GM19238 (cell line): ENCODE results near the gene NUP210.
"Not testable (repeated sequence)": the region's sequence is repeated elsewhere in the genome, so short reads cannot be mapped to it uniquely, and the experiment has no call there.

Source experiments
- DNase-seq: peaks from one replicate; pipeline ENCODE4 v3.0.0; 2011; ENCODE audit warnings: low spot score; ENCODE audit not compliant: insufficient read length

Gene NUP210

DNA sequence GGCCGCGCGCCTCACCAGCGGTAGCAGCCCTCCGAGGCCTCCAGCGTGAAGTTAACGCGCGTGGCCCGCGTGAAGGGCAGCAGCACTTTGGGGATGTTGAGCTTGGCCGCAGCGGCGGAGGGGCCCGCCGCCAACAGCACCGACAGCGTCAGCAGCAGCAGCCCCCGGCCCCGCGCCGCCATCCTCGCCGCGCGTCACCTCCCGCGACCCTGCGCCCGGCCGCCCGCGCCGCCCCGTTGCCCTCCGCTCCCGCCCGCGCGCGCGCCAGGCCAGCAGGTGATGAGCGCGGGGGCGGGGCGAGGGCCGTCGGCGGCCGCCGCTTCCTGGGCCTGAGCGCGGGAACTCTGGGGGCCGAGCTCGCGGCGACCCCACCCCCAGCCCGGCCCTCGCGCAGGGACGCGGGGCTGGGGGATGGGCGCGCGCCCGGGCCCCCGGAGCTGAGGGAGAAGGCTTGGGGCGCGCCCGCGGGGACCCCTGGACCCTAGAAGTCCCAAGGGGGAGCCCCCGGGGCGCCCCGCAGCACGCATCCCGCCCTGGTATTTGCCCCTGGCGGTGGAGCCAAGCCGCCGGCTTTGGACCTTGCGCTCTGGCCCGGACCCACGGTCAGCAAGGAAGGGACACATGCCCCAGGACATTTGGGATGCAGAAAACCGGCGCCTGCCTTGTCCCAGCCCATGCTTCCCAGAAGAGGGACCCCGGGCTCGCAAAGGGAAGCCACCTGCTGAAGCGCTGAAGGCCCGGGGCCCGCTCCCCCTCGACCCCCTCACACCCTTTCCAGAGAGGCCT, at the start of gene NUP210:
Gene NUP210, minus strand, starts transcription at position 278 of the 786 bp plus-strand sequence. Its CDS starts 96 bp downstream, at position 182.
- peak; percentile 83 for DNase-seq

DNA sequence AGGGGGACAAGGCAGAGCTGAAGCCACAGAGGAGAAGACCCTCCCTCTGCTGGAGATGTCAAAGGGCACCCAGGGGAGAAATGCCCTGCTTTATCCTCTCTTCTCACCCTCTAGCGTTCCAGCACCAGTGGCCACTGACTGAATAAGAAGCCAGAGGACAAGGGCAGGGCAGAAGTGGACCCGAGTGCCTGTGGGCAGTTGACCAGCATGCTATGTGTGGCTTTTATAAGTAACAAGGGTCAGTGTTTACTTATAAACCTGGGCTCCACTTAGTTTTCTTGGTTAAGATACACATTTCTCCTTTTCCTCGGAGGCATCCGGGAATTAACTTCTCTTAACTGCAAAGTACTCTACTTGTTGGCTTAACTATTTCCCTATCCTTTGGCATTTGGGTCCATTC, 46.7 kb upstream of the NUP210 start:
- no peak for DNase-seq

DNA sequence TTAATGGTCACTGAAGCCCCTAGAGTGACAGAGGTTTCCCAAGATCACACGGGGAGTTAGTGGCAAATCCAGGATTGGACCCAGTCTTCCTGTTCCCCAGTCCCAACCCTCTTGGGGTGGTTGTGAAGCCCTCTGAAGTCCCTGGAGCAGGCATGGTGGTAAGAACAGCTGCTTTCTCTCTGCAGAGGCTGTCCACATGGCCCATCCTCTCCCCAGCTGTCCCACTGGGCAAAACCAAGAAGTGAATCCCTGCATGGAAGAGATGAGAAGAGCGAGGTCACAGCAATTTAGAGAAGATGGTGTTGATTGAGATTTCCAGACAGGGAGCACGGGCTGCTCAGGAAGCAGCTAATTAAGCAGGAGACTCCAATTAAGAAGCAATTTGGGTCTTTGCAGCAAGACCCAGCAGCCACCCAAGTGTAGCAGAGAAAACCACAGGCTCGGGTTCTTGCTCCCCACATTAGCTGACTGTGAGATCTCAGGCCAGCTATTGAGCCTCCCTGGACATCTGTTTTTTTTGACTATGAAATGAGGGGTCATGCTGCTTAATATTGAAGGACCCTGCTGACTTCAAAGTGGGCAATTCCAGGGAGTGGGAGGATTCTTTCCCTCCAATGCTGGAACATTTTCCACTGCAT, 45.2 kb upstream of the NUP210 start:
- no peak for DNase-seq

- DNase-seq = no peak
Measured at GRCh38 chr3:13463618-13464400, 43.7 kb upstream of the NUP210 start.

- no peak for DNase-seq
Measured at GRCh38 chr3:13462822-13463221, 42.7 kb upstream of the NUP210 start.

DNA sequence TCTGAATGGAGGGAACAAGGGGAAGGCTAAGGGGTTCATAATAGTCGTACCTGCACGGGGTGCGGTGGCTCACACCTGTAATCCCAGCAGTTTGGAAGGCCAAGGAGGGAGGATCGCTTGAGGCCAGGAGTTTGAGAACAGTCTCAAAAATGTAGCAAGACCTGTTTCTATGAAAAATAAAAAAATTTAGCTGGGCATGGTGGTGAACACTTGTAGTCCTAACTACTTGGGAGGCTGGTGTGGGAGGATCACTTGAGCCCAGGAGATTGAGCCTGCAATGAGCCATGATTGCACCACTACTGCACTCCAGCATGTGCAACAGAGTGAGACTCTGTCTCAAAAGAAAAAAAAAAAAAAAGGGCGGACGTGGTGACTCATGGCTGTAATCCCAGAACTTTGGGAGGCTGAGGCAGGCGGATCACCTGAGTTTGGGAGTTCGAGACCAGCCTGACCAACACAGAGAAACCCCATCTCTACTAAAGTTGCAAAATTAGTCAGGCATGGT, 42.1 kb upstream of the NUP210 start:
- DNase-seq = no peak

GRCh38 chr3:13461169-13462124, 41.3 kb upstream of the NUP210 start:
- peak; percentile 49 for DNase-seq

- DNase-seq = no peak
Measured at GRCh38 chr3:13460341-13460736, 40.2 kb upstream of the NUP210 start.

- no peak for DNase-seq
Measured at GRCh38 chr3:13459605-13460340, 39.7 kb upstream of the NUP210 start.

DNA sequence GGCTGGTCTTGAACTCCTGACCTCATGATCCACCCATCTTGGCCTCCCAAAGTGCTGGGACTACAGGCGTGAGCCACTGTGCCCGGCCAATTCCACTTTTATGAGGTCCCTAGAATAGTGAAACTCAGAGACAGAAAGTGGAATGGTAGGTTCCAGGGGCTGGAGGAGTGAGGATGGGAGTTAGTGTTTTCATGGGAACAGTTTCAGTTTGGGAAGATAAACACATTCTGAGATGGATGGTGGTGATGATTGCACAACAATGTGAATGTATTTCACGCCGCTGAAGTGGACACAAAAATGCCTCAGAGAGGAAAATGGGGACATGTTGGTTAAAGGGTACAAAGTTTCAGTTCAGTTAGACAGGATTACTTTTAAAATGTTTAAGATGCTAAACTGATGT, 37.5 kb upstream of the NUP210 start:
- no peak for DNase-seq

DNA sequence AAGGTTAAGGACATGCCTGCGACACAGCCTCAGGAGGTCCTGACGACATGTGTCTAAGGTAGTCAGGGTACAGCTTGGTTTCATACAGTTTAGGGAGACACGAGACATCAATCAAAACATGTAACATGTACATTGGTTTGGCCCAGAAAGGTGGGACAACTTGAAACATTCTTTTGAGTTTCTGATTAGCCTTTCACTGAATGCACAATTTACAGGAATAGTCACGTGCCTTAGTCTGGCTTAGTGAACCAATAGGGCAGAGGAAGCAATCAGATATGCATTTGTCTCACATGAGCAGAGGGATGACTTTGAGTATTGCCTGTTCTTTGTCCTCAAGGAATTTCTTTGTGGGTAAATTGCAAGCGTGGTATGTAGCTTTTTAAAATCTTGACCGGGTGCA, 35.5 kb upstream of the NUP210 start:
- no peak for DNase-seq

- peak; percentile 40 for DNase-seq
Measured at GRCh38 chr3:13452490-13453335, 32.6 kb upstream of the NUP210 start.

GRCh38 chr3:13451301-13451673, 31.2 kb upstream of the NUP210 start:
- no peak for DNase-seq

- DNase-seq = not testable (repeated sequence)
Measured at GRCh38 chr3:13442882-13443281, 22.8 kb upstream of the NUP210 start.

DNA sequence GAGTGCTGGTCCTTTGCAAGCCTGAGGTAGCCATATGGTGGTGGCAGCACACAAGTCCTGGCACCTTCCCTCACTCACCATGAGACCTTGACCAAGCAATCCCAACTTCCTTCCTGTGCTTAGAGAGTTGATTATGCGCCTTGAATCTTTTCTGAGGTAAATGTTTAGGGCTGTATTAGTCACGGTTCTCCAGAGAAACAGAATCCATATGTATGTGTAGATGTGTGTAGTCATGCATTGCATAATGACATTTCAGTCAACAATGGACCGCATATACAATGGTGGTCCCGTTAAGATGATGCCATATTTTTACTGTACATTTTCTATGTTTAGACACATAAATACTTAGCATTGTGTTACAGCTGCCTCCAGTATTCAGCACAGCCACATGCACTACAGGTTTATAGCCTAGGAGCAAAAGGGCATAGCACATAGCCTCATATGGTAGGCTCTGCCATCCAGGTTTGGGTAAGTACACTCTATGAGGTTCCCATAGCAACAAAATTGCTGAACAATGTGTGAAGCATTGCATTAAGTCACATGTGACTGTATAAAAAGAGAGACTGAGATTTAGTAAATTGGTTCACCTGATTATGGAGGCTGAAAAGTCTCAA, 20.2 kb upstream of the NUP210 start:
- no peak for DNase-seq

DNA sequence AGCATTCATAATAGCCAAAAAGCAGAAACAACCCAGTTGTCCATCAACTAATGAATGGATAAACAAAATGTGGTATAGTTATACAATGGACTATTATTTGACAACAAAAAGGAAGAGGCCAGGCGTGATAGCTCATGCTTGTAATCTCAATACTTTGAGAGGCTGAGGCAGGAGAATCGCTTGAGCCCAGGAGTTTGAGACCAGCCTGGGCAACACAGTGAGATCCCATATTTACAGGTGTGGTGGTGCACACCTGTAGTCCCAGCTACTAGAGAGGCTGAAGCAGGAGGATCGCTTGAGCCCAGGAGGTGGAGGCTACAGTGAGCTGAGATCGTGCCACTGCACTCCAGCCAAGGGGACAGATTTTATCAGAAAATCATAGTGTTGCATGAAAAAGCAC, 16.1 kb upstream of the NUP210 start:
- not testable (repeated sequence) for DNase-seq

DNA sequence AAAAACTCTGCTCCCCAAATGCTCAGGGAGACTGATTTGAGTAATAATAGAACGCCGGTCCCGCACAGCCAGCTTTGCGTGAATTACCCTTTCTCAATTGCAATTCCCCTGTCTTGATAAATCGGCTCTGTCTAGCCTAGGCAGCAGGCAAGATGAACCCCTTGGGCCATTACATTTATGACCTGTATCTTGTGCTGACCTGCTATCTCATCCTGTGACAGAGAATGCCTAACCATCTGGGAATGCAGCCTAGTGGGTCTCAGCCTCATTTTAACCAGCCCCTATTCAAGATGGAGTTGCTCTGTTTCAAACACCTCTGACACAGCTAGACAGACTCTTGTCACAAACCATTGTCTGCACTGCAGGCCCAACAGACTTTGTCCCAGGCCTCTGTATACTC, 13.8 kb upstream of the NUP210 start:
- DNase-seq = no peak

DNA sequence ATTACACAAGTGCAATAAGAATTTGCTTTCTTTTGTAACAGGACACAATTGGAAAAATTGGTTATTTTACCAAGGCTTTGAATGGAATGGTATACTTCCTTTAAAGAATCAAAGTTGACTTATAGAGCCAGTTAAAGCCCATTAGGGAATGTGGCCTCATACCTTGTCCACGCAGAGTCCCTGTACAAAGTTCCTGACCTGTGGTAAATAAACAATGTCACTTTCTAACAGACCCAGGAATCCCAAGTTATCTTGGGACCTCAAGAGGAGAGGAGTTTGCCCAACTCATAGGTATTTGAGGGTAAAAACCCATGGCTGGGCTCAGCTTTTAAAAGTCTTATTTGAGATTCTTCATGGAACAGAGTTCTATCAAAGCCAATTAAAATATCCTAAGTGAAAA, 12.0 kb upstream of the NUP210 start:
- DNase-seq = no peak

- DNase-seq = not testable (repeated sequence)
Measured at GRCh38 chr3:13430411-13430875, 10.3 kb upstream of the NUP210 start.
